ENCODE results near the gene C1orf53. TPM values are rescaled to one million over a fixed set of nuclear protein-coding genes. Genes with fewer than 3 reads are reported as not detected.

C1orf53 gene
- polyA plus RNA-seq, 1 of the 3 experiments (the other 2 are of a cell fraction), result 24.9 TPM

GRCh38 chr1:197916500-197916983 lies 14.1 kb downstream of the C1orf53 start:
- POLR2A ChIA-PET, result no interaction called here

GRCh38 chr1:197917805-197918651 lies 15.6 kb downstream of the C1orf53 start:
- CTCF ChIA-PET, result interaction anchor here (0.7 to 5.1 kb wide), 12 partner anchors 9 to 769 kb away, joined by 3 to 46 read pairs (median 4); partner anchors contain the start of gene C1orf53
- 5% methylated on average over 43 of the region's 64 CpGs for WGBS (ENCODE audit: low lambda C conversion rate)
- Histone ChIP-seq H3F3A (replicated peaks; ENCODE audit: insufficient read depth) (peaks cover 6% of the 10 kb centered on the region), H3K9me3 (no peaks in the 10 kb centered on the region), H3K27ac (ENCODE audit: low read depth in 2 of 2, low read length in 1 of 2) (peak overlapping the region; percentile 66 to 82), H3K36me3 (replicated peaks in 1 of 2; ENCODE audit: control insufficient read depth in 1 of 2, insufficient read depth in 2 of 2, low read length in 1 of 2) (peaks cover 5 to 25% of the 10 kb centered on the region in 2 experiments), H3K9ac (peak overlapping the region; percentile 79), H3K79me2 (ENCODE audit: insufficient read depth) (peaks cover 28% of the 10 kb centered on the region), H3K4me1 (ENCODE audit: control insufficient read depth in 1 of 2, insufficient read depth in 2 of 2, low read depth in 1 of 2, low read length in 1 of 2) (peaks cover 0 to 23% of the 10 kb centered on the region in 2 experiments; a peak in 1 of 4 replicates), H3K4me2 (peak overlapping the region; percentile 80), H2AFZ (ENCODE audit: low read depth) (peak overlapping the region; percentile 97), H3K4me3 (ENCODE audit: low read depth in 2 of 2, low read length in 1 of 2) (peak overlapping the region; percentile 81 to 91), H4K20me1 (ENCODE audit: insufficient read depth) (no peaks in the 10 kb centered on the region), H3K9me2 (no peaks in the 10 kb centered on the region), H3K27me3 (ENCODE audit: insufficient read depth) (no peaks in the 10 kb centered on the region)
- POLR2A ChIA-PET, result interaction anchor here (0.8 kb wide), 1 partner anchor 15 kb away, joined by 3 read pairs; no protein-coding TSS in a partner anchor
- DNase-seq, result peak; percentile 53
- TF ChIP-seq FOSL2 (IDR thresholded peaks at IDR 0.05; ENCODE audit: borderline replicate concordance, low read depth), result no peak
- TF ChIP-seq CTCF (IDR thresholded peaks at IDR 0.05), result no peak
- TF ChIP-seq POLR2AphosphoS5 (IDR thresholded peaks at IDR 0.05; ENCODE audit: low read depth, low read length), result no peak
- TF ChIP-seq, protein P1, sequence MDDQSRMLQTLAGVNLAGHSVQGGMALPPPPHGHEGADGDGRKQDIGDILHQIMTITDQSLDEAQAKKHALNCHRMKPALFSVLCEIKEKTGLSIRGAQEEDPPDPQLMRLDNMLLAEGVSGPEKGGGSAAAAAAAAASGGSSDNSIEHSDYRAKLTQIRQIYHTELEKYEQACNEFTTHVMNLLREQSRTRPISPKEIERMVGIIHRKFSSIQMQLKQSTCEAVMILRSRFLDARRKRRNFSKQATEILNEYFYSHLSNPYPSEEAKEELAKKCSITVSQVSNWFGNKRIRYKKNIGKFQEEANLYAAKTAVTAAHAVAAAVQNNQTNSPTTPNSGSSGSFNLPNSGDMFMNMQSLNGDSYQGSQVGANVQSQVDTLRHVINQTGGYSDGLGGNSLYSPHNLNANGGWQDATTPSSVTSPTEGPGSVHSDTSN (IDR thresholded peaks at IDR 0.05), result no peak
- TF ChIP-seq RFX5 (IDR thresholded peaks at IDR 0.05; ENCODE audit: low read length), result no peak
- TF ChIP-seq ELF1 (IDR thresholded peaks at IDR 0.05), result no peak
- no peak for TF ChIP-seq RAD21 (IDR thresholded peaks at IDR 0.05; ENCODE audit: low read length)
- TF ChIP-seq USF1 (IDR thresholded peaks at IDR 0.05; ENCODE audit: borderline replicate concordance, low read depth), result no peak

More at GRCh38 chr1:197916500-197916983, 14.1 kb downstream of the C1orf53 start:
- Histone ChIP-seq H3K9me3 (no peaks in the 10 kb centered on the region), H3K79me2 (ENCODE audit: insufficient read depth) (peaks cover 28% of the 10 kb centered on the region), H3F3A (replicated peaks; ENCODE audit: insufficient read depth) (peaks cover 6% of the 10 kb centered on the region), H3K9me2 (no peaks in the 10 kb centered on the region), H3K4me2 (peak overlapping the region; percentile 80), H3K4me3 (ENCODE audit: low read depth in 2 of 2, low read length in 1 of 2) (peak overlapping the region; percentile 81 to 91), H3K36me3 (replicated peaks in 1 of 2; ENCODE audit: control insufficient read depth in 1 of 2, insufficient read depth in 2 of 2, low read length in 1 of 2) (peaks cover 5 to 10% of the 10 kb centered on the region in 2 experiments), H3K4me1 (ENCODE audit: control insufficient read depth in 1 of 2, insufficient read depth in 2 of 2, low read depth in 1 of 2, low read length in 1 of 2) (peaks cover 0 to 28% of the 10 kb centered on the region in 2 experiments; a peak in 2 of 4 replicates), H3K9ac (peak overlapping the region; percentile 79; the same call in 1 of the 2 replicates), H3K27me3 (ENCODE audit: insufficient read depth) (no peaks in the 10 kb centered on the region), H4K20me1 (ENCODE audit: insufficient read depth) (no peaks in the 10 kb centered on the region), H3K27ac (ENCODE audit: low read depth in 2 of 2, low read length in 1 of 2) (peak overlapping the region; percentile 56 to 66), H2AFZ (ENCODE audit: low read depth) (peak overlapping the region; percentile 97)
- 3% methylated on average over 11 of the region's 11 CpGs for whole genome bisulfite sequencing (ENCODE audit: low lambda C conversion rate)
- TF ChIP-seq, protein P2, sequence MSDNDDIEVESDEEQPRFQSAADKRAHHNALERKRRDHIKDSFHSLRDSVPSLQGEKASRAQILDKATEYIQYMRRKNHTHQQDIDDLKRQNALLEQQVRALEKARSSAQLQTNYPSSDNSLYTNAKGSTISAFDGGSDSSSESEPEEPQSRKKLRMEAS (IDR thresholded peaks at IDR 0.05; ENCODE audit: low read depth), result no peak
- no peak for TF ChIP-seq JUND (IDR thresholded peaks at IDR 0.05)
- TF ChIP-seq FOXJ3 (CRISPR knock-in tag; IDR thresholded peaks at IDR 0.05), result no peak
- TF ChIP-seq, protein P3, sequence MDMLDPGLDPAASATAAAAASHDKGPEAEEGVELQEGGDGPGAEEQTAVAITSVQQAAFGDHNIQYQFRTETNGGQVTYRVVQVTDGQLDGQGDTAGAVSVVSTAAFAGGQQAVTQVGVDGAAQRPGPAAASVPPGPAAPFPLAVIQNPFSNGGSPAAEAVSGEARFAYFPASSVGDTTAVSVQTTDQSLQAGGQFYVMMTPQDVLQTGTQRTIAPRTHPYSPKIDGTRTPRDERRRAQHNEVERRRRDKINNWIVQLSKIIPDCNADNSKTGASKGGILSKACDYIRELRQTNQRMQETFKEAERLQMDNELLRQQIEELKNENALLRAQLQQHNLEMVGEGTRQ (IDR thresholded peaks at IDR 0.05; ENCODE audit: borderline replicate concordance, low read depth, low read length), result no peak
- no peak for TF ChIP-seq EZH2phosphoT487 (IDR thresholded peaks at IDR 0.05; ENCODE audit: borderline replicate concordance, low read depth)
- TF ChIP-seq FOSL2 (IDR thresholded peaks at IDR 0.05; ENCODE audit: borderline replicate concordance, low read depth), result no peak
- no peak for TF ChIP-seq FOXM1 (IDR thresholded peaks at IDR 0.05; ENCODE audit: low read depth)
- TF ChIP-seq RFX5 (IDR thresholded peaks at IDR 0.05; ENCODE audit: low read length), result no peak
- TF ChIP-seq RXRA (IDR thresholded peaks at IDR 0.05; ENCODE audit: borderline replicate concordance, low read depth), result no peak
- DNase-seq, result no peak
- CTCF ChIA-PET, result interaction anchor here (0.6 to 5.1 kb wide), 16 partner anchors 8 to 768 kb away, joined by 3 to 46 read pairs (median 4); partner anchors contain the start of gene C1orf53
